OCI-M2 (cell line): ENCODE measurements around the gene PNKP.

ENCODE experiments used
- DNase-seq: peaks from one replicate; lab custom pipeline; 2025; ENCODE audit not compliant: unreplicated experiment; lab: John Stamatoyannopoulos, UW

PNKP gene

GRCh38 chr19:49860336-49861102 is 6.9 kb downstream of the PNKP start:
- no peak for DNase-seq

GRCh38 chr19:49859682-49860335 is 7.6 kb downstream of the PNKP start:
- DNase-seq: no peak

GRCh38 chr19:49858088-49858985 is 9.0 kb downstream of the PNKP start:
- no peak for DNase-seq

GRCh38 chr19:49857838-49858087 is 9.6 kb downstream of the PNKP start:
- DNase-seq: no peak

GRCh38 chr19:49857061-49857837 is 10.1 kb downstream of the PNKP start:
- no peak for DNase-seq

GRCh38 chr19:49856574-49857021 is 10.8 kb downstream of the PNKP start:
- DNase-seq: no peak

- no peak for DNase-seq
These were observed 11.5 kb downstream of the PNKP start for GRCh38 chr19:49855676-49856573.

GRCh38 chr19:49855277-49855675 is 12.1 kb downstream of the PNKP start:
- no peak for DNase-seq

- DNase-seq: no peak
These were observed 12.8 kb downstream of the PNKP start for GRCh38 chr19:49854378-49855263.

GRCh38 chr19:49853852-49854377 is 13.5 kb downstream of the PNKP start:
- no peak for DNase-seq

- no peak for DNase-seq
These were observed 14.7 kb downstream of the PNKP start for GRCh38 chr19:49852631-49853126.

- DNase-seq: no peak
These were observed 15.7 kb downstream of the PNKP start for GRCh38 chr19:49851456-49852259.

GRCh38 chr19:49850487-49851342 is 16.7 kb downstream of the PNKP start, which contains the start of gene PTOV1:
TSS of gene PTOV1 (plus strand) at chr19:49851159.
- peak; percentile 88 for DNase-seq

- no peak for DNase-seq
These were observed 17.2 kb downstream of the PNKP start for GRCh38 chr19:49850221-49850486.

GRCh38 chr19:49849433-49850220 is 17.7 kb downstream of the PNKP start:
- DNase-seq: no peak

GRCh38 chr19:49848938-49849337 is 18.4 kb downstream of the PNKP start:
- no peak for DNase-seq
